Hindlimb muscle (tissue), 1 donor: ENCODE data around the gene CENPVL3. TPM values are rescaled to one million over a fixed set of nuclear protein-coding genes. Genes with fewer than 3 reads are reported as not detected.
"Not testable (repeated sequence)": the region's sequence is repeated elsewhere in the genome, so short reads cannot be mapped to it uniquely, and the experiment has no call there.

Experiments used
- DNase-seq: peaks from one replicate; pipeline ENCODE4 v3.0.0-alpha.2; 2013
- polyA plus RNA-seq: library from polyadenylated mRNA; unstranded; fragments of 120-200 nt; gene quantifications from one replicate; pipeline ENCODE4 v1.2.1, GENCODE V29; 2013; ENCODE audit not compliant: insufficient read length

Gene CENPVL3
- polyA plus RNA-seq, result 0.10 TPM

GRCh38 chrX:51618241-51619155 lies at the start of gene CENPVL3:
CENPVL3 (minus strand) TSS chrX:51618912; CDS start chrX:51618873, 39 bp downstream.
- DNase-seq, result not testable (repeated sequence)

GRCh38 chrX:51665981-51666380 lies 47.3 kb upstream of the CENPVL3 start:
- DNase-seq, result no peak

DNA sequence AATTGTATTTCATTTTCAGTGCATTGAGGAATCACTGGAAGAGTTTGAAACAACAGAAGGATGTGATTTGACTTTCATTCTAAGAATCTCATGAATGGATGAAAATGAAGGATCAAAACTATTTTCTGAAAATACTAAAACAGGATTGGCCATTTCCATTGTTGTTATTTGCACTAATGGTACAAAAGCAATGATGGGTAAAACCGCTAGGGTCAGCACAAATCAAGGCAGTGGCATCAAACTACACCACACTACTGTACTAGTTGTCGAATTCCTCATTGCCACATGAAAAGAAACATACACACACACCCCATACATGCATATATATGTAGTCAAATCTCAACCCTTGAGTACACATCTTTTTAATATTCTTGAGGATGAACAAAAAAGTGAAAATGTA lies 24.7 kb upstream of the CENPVL3 start:
- no peak for DNase-seq

DNA sequence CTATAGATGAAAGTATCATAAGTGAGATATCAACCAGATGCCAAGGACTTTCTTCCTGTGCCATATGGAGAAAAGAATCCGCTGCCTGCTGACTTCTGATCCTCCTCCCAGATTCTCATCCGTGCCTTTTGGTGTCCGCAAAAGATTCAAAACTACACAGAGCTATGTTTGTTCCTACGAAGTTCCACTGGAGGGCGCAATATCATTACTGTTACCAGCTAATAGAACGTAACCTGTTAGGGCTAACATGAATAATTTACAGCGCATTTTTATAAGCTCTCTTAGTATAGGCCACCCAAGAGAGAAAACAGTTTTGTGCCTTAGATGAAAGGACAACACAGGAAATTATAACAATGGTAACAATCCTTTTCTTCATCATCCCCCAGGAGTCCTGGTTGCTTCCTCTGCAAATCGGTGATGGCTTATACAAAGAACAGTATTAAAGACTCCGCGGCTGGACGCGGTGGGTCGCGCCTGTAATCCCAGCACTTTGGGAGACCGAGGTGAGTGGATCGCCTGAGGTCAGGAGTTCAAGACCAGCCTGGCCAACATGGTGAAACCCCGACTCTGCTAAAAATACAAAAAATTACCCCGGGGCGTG lies 22.8 kb upstream of the CENPVL3 start:
- DNase-seq, result peak; percentile 25

GRCh38 chrX:51636511-51636910 lies 17.8 kb upstream of the CENPVL3 start:
- DNase-seq, result not testable (repeated sequence)

DNA sequence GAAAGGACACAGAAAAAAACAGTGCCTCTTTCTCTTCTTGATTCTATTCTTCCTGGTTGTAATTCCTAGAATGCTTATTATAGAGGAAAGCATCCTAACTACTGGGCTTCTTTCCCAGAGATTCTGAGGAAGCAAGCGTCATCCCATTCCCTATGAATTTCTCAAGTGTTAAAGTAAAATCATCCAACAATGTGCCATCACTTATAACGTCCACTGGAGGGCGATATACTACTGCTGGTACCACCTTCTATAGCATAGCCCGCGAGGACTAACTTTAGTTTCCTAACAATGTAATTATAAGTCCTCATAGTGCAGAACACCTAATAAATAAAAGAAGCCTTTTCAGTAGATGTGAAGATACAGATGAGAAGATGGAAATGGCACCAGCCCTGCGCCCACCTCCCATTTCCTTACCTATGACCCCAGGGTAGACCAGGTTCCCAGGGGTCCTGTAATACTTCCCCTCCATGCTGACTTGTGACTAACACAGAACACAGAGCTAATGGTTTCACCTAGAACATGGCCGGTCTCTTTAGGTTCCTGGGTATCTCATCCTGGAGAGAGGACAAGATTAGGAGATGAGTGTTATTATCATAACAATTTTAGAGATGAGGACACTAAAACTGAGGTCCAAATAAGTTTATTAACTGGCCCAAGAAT lies 4.2 kb downstream of the CENPVL3 start:
- peak; percentile 17 for DNase-seq

DNA sequence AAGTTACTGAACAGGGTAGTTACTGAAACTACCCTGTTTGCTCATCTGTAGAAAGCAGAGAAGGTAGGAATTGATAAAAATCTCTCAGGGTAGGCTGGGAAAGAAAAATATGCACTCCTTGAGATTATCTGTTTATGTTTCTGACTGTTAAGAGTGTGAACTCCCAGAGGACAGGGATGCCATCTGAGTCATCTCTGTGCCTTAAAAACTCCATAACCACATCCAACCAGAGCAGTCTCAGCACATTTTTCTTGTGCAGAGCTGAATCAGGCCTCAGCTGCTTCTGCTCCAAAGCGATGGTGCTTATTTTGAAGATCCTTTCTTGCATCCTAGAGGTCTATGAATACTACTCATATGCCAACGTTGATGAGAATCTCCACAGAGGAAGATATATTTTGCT lies 9.9 kb downstream of the CENPVL3 start:
- DNase-seq, result no peak

GRCh38 chrX:51608126-51608525 lies 10.6 kb downstream of the CENPVL3 start:
- peak; percentile 26 for DNase-seq

DNA sequence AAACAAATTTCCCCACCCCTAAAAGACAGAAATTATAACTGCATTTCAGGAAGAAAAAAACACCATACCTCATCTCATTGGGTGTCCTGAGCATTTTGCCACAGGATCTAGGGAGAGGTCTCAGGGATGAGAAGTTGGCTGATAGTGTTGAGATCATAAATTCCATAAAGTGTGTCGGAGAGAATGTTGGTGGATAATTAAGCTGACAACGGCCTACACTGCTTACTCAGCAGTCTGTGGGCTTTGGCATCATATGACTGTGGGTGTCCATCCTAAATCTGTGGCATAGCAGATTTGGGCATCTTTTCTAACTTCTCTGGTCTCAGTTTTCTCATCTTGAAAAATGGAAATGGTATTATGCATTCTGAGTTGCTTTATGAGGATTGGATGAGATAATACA lies 12.3 kb downstream of the CENPVL3 start:
- no peak for DNase-seq

- no peak for DNase-seq
Measured at GRCh38 chrX:51598899-51599298, 19.8 kb downstream of the CENPVL3 start.

- no peak for DNase-seq
Measured at GRCh38 chrX:51571874-51572273, 46.8 kb downstream of the CENPVL3 start.

DNA sequence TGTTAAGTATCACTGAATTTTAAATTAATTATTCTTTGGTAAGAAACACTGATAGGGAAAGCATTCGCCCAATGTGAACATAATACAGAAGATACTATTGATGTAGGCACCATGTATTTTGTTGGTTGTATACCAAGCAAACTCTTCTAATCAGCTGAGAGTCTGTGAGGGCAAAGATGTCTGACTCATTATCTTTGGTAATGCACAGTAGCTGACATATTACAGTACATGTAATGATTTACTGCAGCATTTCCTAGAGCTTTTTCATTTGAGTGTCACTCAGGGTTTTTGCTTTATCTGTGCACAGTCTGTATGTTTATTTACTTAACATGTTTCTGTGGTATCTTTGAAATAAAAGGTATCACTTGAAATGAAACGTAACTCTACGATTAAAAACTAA lies 49.2 kb downstream of the CENPVL3 start:
- no peak for DNase-seq

- no peak for DNase-seq
Measured at GRCh38 chrX:51568586-51568985, 50.1 kb downstream of the CENPVL3 start.

Other genes with a start within 250 kb of the CENPVL3 start
- gene NUDT11, start 122.3 kb downstream of the CENPVL3 start, polyA plus RNA-seq, result 4.4 TPM
- gene CENPVL2, start 63.9 kb upstream of the CENPVL3 start, polyA plus RNA-seq, result not detected
- gene CENPVL1, start 91.6 kb upstream of the CENPVL3 start, polyA plus RNA-seq, result not detected
- 8.6 TPM for gene GSPT2, start 124.5 kb upstream of the CENPVL3 start, polyA plus RNA-seq